Glomerular endothelial cell (primary cell): ENCODE results near the gene SMYD4. TPM values are rescaled to one million over a fixed set of nuclear protein-coding genes. Genes with fewer than 3 reads are reported as not detected.
"Not testable (repeated sequence)": the region's sequence is repeated elsewhere in the genome, so short reads cannot be mapped to it uniquely, and the experiment has no call there.

Experiments
- DNase-seq: peaks from one replicate; pipeline ENCODE4 v3.0.0-alpha.2; 2011; ENCODE audit warnings: low read depth, low spot score; ENCODE audit errors: extremely low read depth
- total RNA-seq: library from RNA; depleted of rRNA; stranded (reverse); fragments of >200 nt; gene quantifications from 2 replicates; pipeline ENCODE4 v1.2.3, GENCODE V29; 2015

Gene SMYD4
- total RNA-seq, 1 donor from 2014 or later = 9.2 TPM

- DNase-seq = no peak
These were observed 586 bp upstream of the SMYD4 start for GRCh38 chr17:1830288-1830687.

GRCh38 chr17:1829216-1829591 is 498 bp downstream of the SMYD4 start:
- DNase-seq = no peak

- no peak for DNase-seq
These were observed 9.0 kb downstream of the SMYD4 start for GRCh38 chr17:1820528-1821252.

- no peak for DNase-seq
These were observed 16.6 kb downstream of the SMYD4 start for GRCh38 chr17:1813088-1813487.

GRCh38 chr17:1810450-1811103 is 19.1 kb downstream of the SMYD4 start:
- no peak for DNase-seq

GRCh38 chr17:1809815-1810214 is 19.9 kb downstream of the SMYD4 start:
- DNase-seq = not testable (repeated sequence)

- no peak for DNase-seq
These were observed 21.1 kb downstream of the SMYD4 start for GRCh38 chr17:1808644-1809043.

GRCh38 chr17:1807890-1808289 is 21.8 kb downstream of the SMYD4 start:
- no peak for DNase-seq

GRCh38 chr17:1803280-1803679 is 26.4 kb downstream of the SMYD4 start:
- no peak for DNase-seq

- DNase-seq = no peak
These were observed 27.3 kb downstream of the SMYD4 start for GRCh38 chr17:1802429-1802828.

GRCh38 chr17:1800712-1801111 is 29.0 kb downstream of the SMYD4 start:
- no peak for DNase-seq

- no peak for DNase-seq
These were observed 29.5 kb downstream of the SMYD4 start for GRCh38 chr17:1800240-1800639.

GRCh38 chr17:1797846-1798245 is 31.9 kb downstream of the SMYD4 start:
- DNase-seq = not testable (repeated sequence)

- no peak for DNase-seq
These were observed 32.4 kb downstream of the SMYD4 start for GRCh38 chr17:1797323-1797722.

GRCh38 chr17:1796800-1797199 is 32.9 kb downstream of the SMYD4 start:
- no peak for DNase-seq

- no peak for DNase-seq
These were observed 36.3 kb downstream of the SMYD4 start for GRCh38 chr17:1793447-1793806.

GRCh38 chr17:1792495-1793446 is 36.9 kb downstream of the SMYD4 start:
- DNase-seq = no peak

- DNase-seq = no peak
These were observed 39.8 kb downstream of the SMYD4 start for GRCh38 chr17:1789936-1790335.

- DNase-seq = no peak
These were observed 42.3 kb downstream of the SMYD4 start for GRCh38 chr17:1787301-1787902.

GRCh38 chr17:1786708-1787107 is 43.0 kb downstream of the SMYD4 start:
- no peak for DNase-seq

GRCh38 chr17:1785930-1786329 is 43.8 kb downstream of the SMYD4 start:
- DNase-seq = no peak
